ENCODE data around the gene NDUFC1. TPM values are rescaled to one million over a fixed set of nuclear protein-coding genes. Genes with fewer than 3 reads are reported as not detected.

Gene NDUFC1
- total and polyA plus RNA-seq, 9 of the 15 experiments (the other 6 are each of a cell fraction or from before 2014, with no cell fraction given): 58.9 to 378 (median 120) TPM

- Histone ChIP-seq H3K79me2 (ENCODE audit: control insufficient read depth, insufficient read depth, low read length) (no peaks in the 10 kb centered on the region), H3K9ac (ENCODE audit: insufficient read depth in 1 of 2, low read depth in 2 of 2, low read length in 2 of 2) (peak overlapping the region in 1 of 2 experiments; percentile 39; a peak in 2 of 4 replicates), H3K27ac (ENCODE audit: extremely low read depth, low read depth, low read length) (peak overlapping the region; percentile 16; the same call in 2 of the 3 replicates), H3K4me3 (peak overlapping the region; percentile 13; the same call in 1 of the 2 replicates), H3K4me1 (replicated peaks in 1 of 2; ENCODE audit: control insufficient read depth in 2 of 2, insufficient read depth in 2 of 2, low read length in 2 of 2) (peaks cover 5 to 14% of the 10 kb centered on the region in 2 experiments; a peak in 4 of 5 replicates), H3K27me3 (ENCODE audit: control insufficient read depth in 2 of 2, insufficient read depth in 2 of 2, low read length in 2 of 2) (no peaks in the 10 kb centered on the region), H2AFZ (ENCODE audit: low read depth, low read length) (peak overlapping the region; percentile 88), H3K9me1 (ENCODE audit: control insufficient read depth, insufficient read depth, low read length) (no peaks in the 10 kb centered on the region), H3K9me3 (replicated peaks; ENCODE audit: control insufficient read depth, insufficient read depth, low read depth, low read length) (no peaks in the 10 kb centered on the region), H4K20me1 (replicated peaks; ENCODE audit: control insufficient read depth, insufficient read depth, low read length) (0 out of 2 replicates have a peak, but pooled peaks cover 6% of the 10 kb centered on the region), H3K4me2 (ENCODE audit: insufficient read depth, low read length) (peak overlapping the region; percentile 71), H3K36me3 (ENCODE audit: control insufficient read depth, insufficient read depth, low read length) (no peaks in the 10 kb centered on the region)
- ATAC-seq (peak; percentile 99), DNase-seq (ENCODE audit: extremely low read depth in 1 of 4, low spot score in 3 of 4) (peak; percentile 62 to 92 (median 76)), FAIRE-seq (peak; percentile 98)
- intact Hi-C loops (cut with micrococcal nuclease) (no loop called here), in situ Hi-C loops (cut with MboI) (no loop called here)
- BruUV-seq (replicated peaks): no TSS peak
- ChIA-PET POLR2A (interaction anchor here (0.6 to 1.3 kb wide), 5 partner anchors 16 to 400 kb away, joined by 3 to 5 read pairs (median 3); partner anchors contain the start of gene NAA15), CTCF (ENCODE audit: low intra/inter-chr PET ratio) (no interaction called here)
- WGBS (ENCODE audit: insufficient coverage, low coverage, missing lambda C conversion rate): 12% methylated on average over 14 of the region's 14 CpGs
- TF ChIP-seq ARID1B (IDR thresholded peaks at IDR 0.05) (peak; percentile 87), ZNF75A (CRISPR knock-in tag; IDR thresholded peaks at IDR 0.05) (no peak), ARID2 (IDR thresholded peaks at IDR 0.05) (no peak), TRIM24 (IDR thresholded peaks at IDR 0.05) (peak in 1 of 2 experiments; percentile 59; a peak in 1 of 4 replicates), ZNF79 (CRISPR knock-in tag; IDR thresholded peaks at IDR 0.05; ENCODE audit: low read depth) (no peak), PHF20 (IDR thresholded peaks at IDR 0.05; ENCODE audit: partially characterized antibody) (peak; percentile 35), TAL1 (IDR thresholded peaks at IDR 0.05) (peak; percentile 79), GTF2E2 (tag; IDR thresholded peaks at IDR 0.05) (no peak), ELF1 (tag; IDR thresholded peaks at IDR 0.05) (peak; percentile 73), ZBTB7A (IDR thresholded peaks at IDR 0.05; ENCODE audit: borderline replicate concordance, control insufficient read depth, low read depth, low read length) (0 out of 2 replicates have a peak, but pooled peaks have one; percentile 26), RNF2 (IDR thresholded peaks at IDR 0.05) (peak; percentile 84), ATF3 (IDR thresholded peaks at IDR 0.05) (peak; percentile 71), ATF3 (CRISPR knock-in tag; conservative IDR thresholded peaks at IDR 0.05) (0 out of 2 replicates have a peak, but pooled peaks have one; percentile 34), KHSRP (IDR thresholded peaks at IDR 0.05) (no peak), TEAD4 (IDR thresholded peaks at IDR 0.05; ENCODE audit: low read length) (peak; percentile 94), TEAD4 (CRISPR knock-in tag; IDR thresholded peaks at IDR 0.05; ENCODE audit: borderline replicate concordance) (no peak), EP300 (IDR thresholded peaks at IDR 0.05; ENCODE audit: low read length) (peak; percentile 74), MYC (IDR thresholded peaks at IDR 0.05; ENCODE audit: low read depth, low read length) (peak; percentile 44; the same call in 1 of the 2 replicates), MYC (CRISPR knock-in tag; IDR thresholded peaks at IDR 0.05; ENCODE audit: borderline replicate concordance, low read depth) (no peak), LEF1 (IDR thresholded peaks at IDR 0.05) (peak; percentile 87)
- TF ChIP-seq, protein P1, sequence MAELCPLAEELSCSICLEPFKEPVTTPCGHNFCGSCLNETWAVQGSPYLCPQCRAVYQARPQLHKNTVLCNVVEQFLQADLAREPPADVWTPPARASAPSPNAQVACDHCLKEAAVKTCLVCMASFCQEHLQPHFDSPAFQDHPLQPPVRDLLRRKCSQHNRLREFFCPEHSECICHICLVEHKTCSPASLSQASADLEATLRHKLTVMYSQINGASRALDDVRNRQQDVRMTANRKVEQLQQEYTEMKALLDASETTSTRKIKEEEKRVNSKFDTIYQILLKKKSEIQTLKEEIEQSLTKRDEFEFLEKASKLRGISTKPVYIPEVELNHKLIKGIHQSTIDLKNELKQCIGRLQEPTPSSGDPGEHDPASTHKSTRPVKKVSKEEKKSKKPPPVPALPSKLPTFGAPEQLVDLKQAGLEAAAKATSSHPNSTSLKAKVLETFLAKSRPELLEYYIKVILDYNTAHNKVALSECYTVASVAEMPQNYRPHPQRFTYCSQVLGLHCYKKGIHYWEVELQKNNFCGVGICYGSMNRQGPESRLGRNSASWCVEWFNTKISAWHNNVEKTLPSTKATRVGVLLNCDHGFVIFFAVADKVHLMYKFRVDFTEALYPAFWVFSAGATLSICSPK (IDR thresholded peaks at IDR 0.05; ENCODE audit: borderline replicate concordance): no peak
- TF ChIP-seq, protein P2, sequence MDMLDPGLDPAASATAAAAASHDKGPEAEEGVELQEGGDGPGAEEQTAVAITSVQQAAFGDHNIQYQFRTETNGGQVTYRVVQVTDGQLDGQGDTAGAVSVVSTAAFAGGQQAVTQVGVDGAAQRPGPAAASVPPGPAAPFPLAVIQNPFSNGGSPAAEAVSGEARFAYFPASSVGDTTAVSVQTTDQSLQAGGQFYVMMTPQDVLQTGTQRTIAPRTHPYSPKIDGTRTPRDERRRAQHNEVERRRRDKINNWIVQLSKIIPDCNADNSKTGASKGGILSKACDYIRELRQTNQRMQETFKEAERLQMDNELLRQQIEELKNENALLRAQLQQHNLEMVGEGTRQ (CRISPR knock-in tag; IDR thresholded peaks at IDR 0.05): peak; percentile 98
Measured at GRCh38 chr4:139266583-139267257, 35.6 kb downstream of the NDUFC1 start.

All from K562 (cell line).